H9 (cell line): ENCODE data around the gene USP28. TPM values are rescaled to one million over a fixed set of nuclear protein-coding genes. Genes with fewer than 3 reads are reported as not detected.
"Not testable (repeated sequence)": the region's sequence is repeated elsewhere in the genome, so short reads cannot be mapped to it uniquely, and the experiment has no call there.

Experiments used
- DNase-seq: peaks from one replicate; pipeline ENCODE4 v3.0.0-alpha.2; 2017
- H2AFZ ChIP-seq: one replicate; pipeline ENCODE4 v1.6.1; 2013; ENCODE audit warnings: mild to moderate bottlenecking, low read length, control low read depth, moderate library complexity
- H2AK5ac ChIP-seq: 2 replicates; pipeline ENCODE4 v1.6.1; 2013; ENCODE audit warnings: low read length, control low read depth, mixed read lengths; ENCODE audit not compliant: insufficient read length
- H2BK120ac ChIP-seq: one replicate; pipeline ENCODE4 v1.6.1; 2013; ENCODE audit warnings: low read depth, mild to moderate bottlenecking, low read length, control low read depth, inconsistent platforms; ENCODE audit not compliant: poor library complexity, severe bottlenecking
- H2BK12ac ChIP-seq: 2 replicates; pipeline ENCODE4 v1.6.1; 2013; ENCODE audit warnings: low read length, control low read depth, mixed read lengths, low read depth; ENCODE audit not compliant: insufficient read length
- H2BK15ac ChIP-seq: 2 replicates; pipeline ENCODE4 v1.6.1; 2013; ENCODE audit warnings: low read depth, low read length, control low read depth
- H2BK20ac ChIP-seq: one replicate; pipeline ENCODE4 v1.6.1; 2013; ENCODE audit warnings: low read depth, mild to moderate bottlenecking, low read length, control low read depth, inconsistent platforms; ENCODE audit not compliant: poor library complexity, severe bottlenecking
- H2BK5ac ChIP-seq: 2 replicates; pipeline ENCODE4 v1.6.1; 2013; ENCODE audit warnings: low read length, control low read depth, mixed read lengths; ENCODE audit not compliant: insufficient read length
- H3K14ac ChIP-seq: 2 replicates; pipeline ENCODE4 v1.6.1; 2013; ENCODE audit warnings: low read length, control low read depth; ENCODE audit not compliant: insufficient read depth
- H3K18ac ChIP-seq: 2 replicates; pipeline ENCODE4 v1.6.1; 2013; ENCODE audit warnings: low read depth, mild to moderate bottlenecking, mixed read lengths, low read length, control low read depth; ENCODE audit not compliant: insufficient read length
- H3K23ac ChIP-seq: 2 replicates; pipeline ENCODE4 v1.6.1; 2013; ENCODE audit warnings: low read length, control low read depth, mixed read lengths, low read depth; ENCODE audit not compliant: insufficient read length
- H3K23me2 ChIP-seq: 2 replicates; pipeline ENCODE4 v1.6.1; 2013; ENCODE audit warnings: low read depth, mild to moderate bottlenecking, mixed read lengths, low read length, control low read depth; ENCODE audit not compliant: insufficient read length, poor library complexity, severe bottlenecking
- H3K27ac ChIP-seq: 2 replicates; pipeline ENCODE4 v1.5.1; 2013; ENCODE audit warnings: low read length, control low read depth, mixed read lengths, low read depth; ENCODE audit not compliant: insufficient read length
- H3K27me3 ChIP-seq: 2 replicates; pipeline ENCODE4 v1.6.1; 2013; ENCODE audit warnings: low read length, control low read depth, inconsistent platforms; ENCODE audit not compliant: insufficient read depth
- H3K4ac ChIP-seq: 2 replicates; pipeline ENCODE4 v1.6.1; 2013; ENCODE audit warnings: low read depth, mild to moderate bottlenecking, control low read depth, inconsistent platforms, low read length, moderate library complexity
- H3K4me1 ChIP-seq: 2 replicates; pipeline ENCODE4 v1.6.1; 2013; ENCODE audit warnings: low read length, control low read depth, inconsistent platforms; ENCODE audit not compliant: insufficient read depth
- H3K4me2 ChIP-seq: 2 replicates; pipeline ENCODE4 v1.6.1; 2013; ENCODE audit warnings: low read length, control low read depth, mixed read lengths; ENCODE audit not compliant: insufficient read length, insufficient read depth
- H3K56ac ChIP-seq: 2 replicates; pipeline ENCODE4 v1.6.1; 2013; ENCODE audit warnings: low read depth, mild to moderate bottlenecking, mixed read lengths, low read length, control low read depth; ENCODE audit not compliant: insufficient read length
- H3K79me1 ChIP-seq: 2 replicates; pipeline ENCODE4 v1.6.1; 2013; ENCODE audit warnings: low read depth, mild to moderate bottlenecking, moderate library complexity, low read length, control low read depth, inconsistent platforms; ENCODE audit not compliant: insufficient read depth, poor library complexity, severe bottlenecking
- H3K79me2 ChIP-seq: 2 replicates; pipeline ENCODE4 v1.6.1; 2013; ENCODE audit warnings: low read length, control low read depth, inconsistent platforms; ENCODE audit not compliant: insufficient read depth
- H3K9ac ChIP-seq: 2 replicates; pipeline ENCODE4 v1.6.1; 2013; ENCODE audit warnings: low read length, control low read depth, mixed read lengths; ENCODE audit not compliant: insufficient read length; ENCODE audit errors: extremely low read depth
- H3K9me3 ChIP-seq: one replicate; pipeline ENCODE4 v1.6.1; 2013; ENCODE audit warnings: low read depth, low read length, inconsistent platforms; ENCODE audit not compliant: control insufficient read depth
- H3T11ph ChIP-seq: one replicate; pipeline ENCODE4 v1.6.1; 2013; ENCODE audit warnings: mild to moderate bottlenecking, low read length, control low read depth, inconsistent platforms
- H4K20me1 ChIP-seq: one replicate; pipeline ENCODE4 v1.6.1; 2013; ENCODE audit not compliant: control insufficient read depth, insufficient read length, insufficient read depth
- H4K5ac ChIP-seq: 2 replicates; pipeline ENCODE4 v1.6.1; 2013; ENCODE audit warnings: low read depth, mild to moderate bottlenecking, mixed read lengths, low read length, control low read depth; ENCODE audit not compliant: insufficient read length
- H4K8ac ChIP-seq: replicated peaks from 2 replicates; pipeline ENCODE4 v1.6.1; 2013; ENCODE audit warnings: low read length, control low read depth, mixed read lengths, low read depth; ENCODE audit not compliant: insufficient read length
- H4K91ac ChIP-seq: 2 replicates; pipeline ENCODE4 v1.6.1; 2013; ENCODE audit warnings: low read depth, mild to moderate bottlenecking, moderate library complexity, mixed read lengths, low read length, control low read depth; ENCODE audit not compliant: insufficient read length
- H3K27ac Mint-ChIP-seq, 3 experiments: 2 replicates in 2 of 3; 3 replicates in 1 of 3; pipeline ENCODE4 v1.8.0; 2020 to 2021; ENCODE audit warnings: mixed read lengths in 3 of 3, mild to moderate bottlenecking in 1 of 3, moderate library complexity in 1 of 3
- H3K27me3 Mint-ChIP-seq: 2 replicates; pipeline ENCODE4 v1.8.0; 2021; ENCODE audit warnings: low read depth, mild to moderate bottlenecking, moderate library complexity, mixed read lengths
- H3K36me3 Mint-ChIP-seq, 3 experiments: 2 replicates in 2 of 3; 3 replicates in 1 of 3; pipeline ENCODE4 v1.8.0; 2020 to 2021; ENCODE audit warnings: low read depth in 3 of 3, mixed read lengths in 3 of 3; ENCODE audit not compliant: insufficient read depth in 1 of 3
- H3K4me1 Mint-ChIP-seq, 2 experiments: 2 replicates each; pipeline ENCODE4 v1.8.0; 2020; ENCODE audit warnings: mixed read lengths in 2 of 2
- H3K4me3 Mint-ChIP-seq, 2 experiments: 2 replicates in 1 of 2; 3 replicates in 1 of 2; pipeline ENCODE4 v1.8.0; 2020 to 2021; ENCODE audit warnings: mild to moderate bottlenecking in 2 of 2, mixed read lengths in 2 of 2, moderate library complexity in 1 of 2
- H3K9me3 Mint-ChIP-seq, 2 experiments: 2 replicates in 1 of 2; 3 replicates in 1 of 2; pipeline ENCODE4 v1.8.0; 2020; ENCODE audit warnings: mild to moderate bottlenecking in 2 of 2, mixed read lengths in 2 of 2, moderate library complexity in 1 of 2
- CTCF ChIP-seq: fragments of 200-600 bp; sonication (generic); conservative IDR thresholded peaks from 3 replicates; pipeline ENCODE4 v1.8.0; 2021; ENCODE audit warnings: antibody characterized with exemption, mild to moderate bottlenecking
- WGBS: extraction: QIAGEN DNeasy Blood & Tissue Kit; methylation state at CpG from one replicate; pipeline ENCODE4 v1.1.7; 2013; ENCODE audit warnings: missing lambda C conversion rate, low lambda C conversion rate, mixed read lengths; ENCODE audit not compliant: insufficient read length; ENCODE audit errors: extremely low coverage; 5-methylcytosine and 5-hydroxymethylcytosine counted together
- total RNA-seq: library from RNA; stranded (reverse); gene quantifications from 2 replicates; pipeline ENCODE4 v1.2.1, GENCODE V29; 2021

Gene USP28
- total RNA-seq, 1 experiment from 2014 or later = 107 TPM

DNA sequence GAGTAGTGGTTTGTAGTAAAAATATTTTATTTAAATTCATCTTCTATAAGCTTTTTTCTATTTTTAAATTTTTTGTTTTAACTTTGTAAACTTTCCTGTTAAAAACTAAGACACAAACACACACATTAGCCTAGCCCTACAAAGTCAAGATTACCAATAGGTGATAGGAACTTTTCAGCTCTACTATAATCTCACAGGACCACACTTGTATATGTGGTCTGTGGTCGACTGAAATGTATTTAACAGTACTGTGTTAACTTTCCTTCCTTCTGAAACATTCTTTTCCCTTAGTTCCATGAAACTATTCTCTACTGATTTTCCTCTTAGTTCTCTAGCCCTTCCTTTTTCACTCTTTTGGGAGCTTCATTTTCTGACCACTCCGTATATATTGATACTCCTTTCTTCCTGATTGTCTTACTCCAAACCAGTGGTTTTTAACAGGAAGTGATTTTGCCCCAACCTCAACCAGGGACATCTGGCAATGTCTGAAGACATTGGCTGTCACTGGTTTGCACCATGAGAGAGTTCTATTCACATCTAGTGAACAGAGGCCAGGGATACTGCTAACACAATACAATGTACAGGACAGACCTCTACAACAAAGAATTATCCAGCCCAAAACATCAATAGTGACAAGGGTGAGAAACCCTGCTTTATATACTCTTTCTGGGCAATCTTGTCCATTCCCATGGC is 110.7 kb downstream of the USP28 start:
- Histone ChIP-seq H2BK15ac (no peak overlapping the region), H3K4me2 (no peak overlapping the region), H2BK12ac (no peak overlapping the region), H4K8ac (no peak overlapping the region), H4K91ac (no peak overlapping the region), H3K56ac (no peak overlapping the region), H4K5ac (no peak overlapping the region), H3K27ac (no peak overlapping the region), H3K79me1 (no peaks in the 10 kb centered on the region), H3K79me2 (no peaks in the 10 kb centered on the region), H2BK20ac (no peak overlapping the region), H3K18ac (no peak overlapping the region), H3K4ac (no peak overlapping the region), H3T11ph (no peak overlapping the region), H4K20me1 (no peaks in the 10 kb centered on the region), H3K4me1 (no peaks in the 10 kb centered on the region), H2BK120ac (no peak overlapping the region), H2AFZ (no peak overlapping the region), H3K9me3 (no peaks in the 10 kb centered on the region), H2BK5ac (no peak overlapping the region), H3K27me3 (no peaks in the 10 kb centered on the region), H3K9ac (no peak overlapping the region), H3K14ac (no peak overlapping the region), H3K23ac (no peak overlapping the region), H2AK5ac (no peak overlapping the region), H3K23me2 (no peaks in the 10 kb centered on the region)
- Mint-ChIP-seq H3K9me3 (no peaks in the 10 kb centered on the region), H3K36me3 (peaks cover 28 to 66% (median 59%) of the 10 kb centered on the region in 3 experiments), H3K4me1 (no peaks in the 10 kb centered on the region), H3K27ac (no peak overlapping the region; a peak in 1 of 7 replicates), H3K27me3 (no peaks in the 10 kb centered on the region; the same call in 1 of the 2 replicates), H3K4me3 (no peak overlapping the region)
- no peak for DNase-seq
- TF ChIP-seq CTCF = no peak
- WGBS = no CpG with 5 or more reads among the region's 2 CpGs

GRCh38 chr11:113763040-113763439 is 112.3 kb downstream of the USP28 start:
- H4K5ac ChIP-seq, H2AFZ ChIP-seq, H2BK15ac ChIP-seq, H3K27ac ChIP-seq, H2BK12ac ChIP-seq, H3K4me1 Mint-ChIP-seq, H2BK120ac ChIP-seq, H3K9ac ChIP-seq, H3K23me2 ChIP-seq, H3K9me3 ChIP-seq, H2BK20ac ChIP-seq, H3K4ac ChIP-seq, H3K79me2 ChIP-seq, H3K4me1 ChIP-seq, H3K9me3 Mint-ChIP-seq, H3K27ac Mint-ChIP-seq, H3K27me3 Mint-ChIP-seq, H3K4me2 ChIP-seq, H2BK5ac ChIP-seq, H3K4me3 Mint-ChIP-seq, DNase-seq, H3K79me1 ChIP-seq, H2AK5ac ChIP-seq, H3K14ac ChIP-seq, H3K27me3 ChIP-seq, H4K91ac ChIP-seq, H4K8ac ChIP-seq, H3K23ac ChIP-seq, H3K56ac ChIP-seq, H4K20me1 ChIP-seq, H3T11ph ChIP-seq, H3K18ac ChIP-seq: not testable (repeated sequence)
- H3K36me3 Mint-ChIP-seq = peaks cover 28 to 67% (median 57%) of the 10 kb centered on the region in 3 experiments
- no CpG with 5 or more reads among the region's 2 CpGs for WGBS
